Activated CD8-positive, alpha-beta T cell treated with anti-CD3 and anti-CD28 coated beads for 36 hours (primary cell): ENCODE measurements around the gene CYP2U1. TPM values are rescaled to one million over a fixed set of nuclear protein-coding genes. Genes with fewer than 3 reads are reported as not detected.
"Not testable (repeated sequence)": the region's sequence is repeated elsewhere in the genome, so short reads cannot be mapped to it uniquely, and the experiment has no call there.

Experiments
- ATAC-seq: fragments of 200-7000 bp; cut with Tn5 transposase; one replicate; pipeline ENCODE4 v1.10.0; 2021; ENCODE audit warnings: mild to moderate bottlenecking, moderate library complexity
- CTCF ChIA-PET: fragments of 350-600 bp; sonication (Branson Sonifier 250); formaldehyde crosslinking; loops from one replicate; lab custom pipeline; 2021; ENCODE audit warnings: antibody characterized with exemption; lab: Charles Lee
- POLR2A ChIA-PET: fragments of 350-600 bp; sonication (Branson Sonifier 250); formaldehyde crosslinking; loops from one replicate; lab custom pipeline; 2021; ENCODE audit warnings: antibody characterized with exemption; lab: Charles Lee
- DNase-seq: peaks from one replicate; pipeline ENCODE4 v3.0.0-alpha.2; 2020
- H3K27ac Mint-ChIP-seq: one replicate; pipeline ENCODE4 v1.8.0; 2021; ENCODE audit warnings: mild to moderate bottlenecking, mixed read lengths
- H3K27me3 Mint-ChIP-seq: one replicate; pipeline ENCODE4 v1.8.0; 2021; ENCODE audit warnings: mixed read lengths
- H3K36me3 Mint-ChIP-seq: one replicate; pipeline ENCODE4 v1.8.0; 2021; ENCODE audit warnings: low read depth, mixed read lengths
- H3K4me1 Mint-ChIP-seq: one replicate; pipeline ENCODE4 v1.8.0; 2021; ENCODE audit warnings: low read depth, mixed read lengths
- H3K4me3 Mint-ChIP-seq: one replicate; pipeline ENCODE4 v1.8.0; 2021; ENCODE audit warnings: mild to moderate bottlenecking, moderate library complexity, mixed read lengths
- H3K9me3 Mint-ChIP-seq: one replicate; pipeline ENCODE4 v1.8.0; 2021; ENCODE audit warnings: mixed read lengths
- CTCF ChIP-seq: fragments of 200-600 bp; IDR thresholded peaks from one replicate; pipeline ENCODE4 v1.8.0; 2022; ENCODE audit warnings: antibody characterized with exemption, mild to moderate bottlenecking
- intact Hi-C: fragments of 100-400 bp; cut with micrococcal nuclease; formaldehyde crosslinking; loops from one replicate; pipeline ENCODE4 v1.10.0; 2022
- total RNA-seq, 2 experiments: library from RNA; stranded (reverse); gene quantifications; one replicate each; pipeline ENCODE4 v1.2.3, GENCODE V29; 2021

Gene CYP2U1
- total RNA-seq, 2 experiments from 2014 or later, result 2.5 to 3.1 TPM

GRCh38 chr4:107917500-107917899, 13.8 kb upstream of the CYP2U1 start:
- ChIA-PET POLR2A (no interaction called here), CTCF (interaction anchor here (0.9 kb wide), 1 partner anchor 180 kb away, joined by 3 read pairs; no protein-coding TSS in a partner anchor)
- H3K27me3 Mint-ChIP-seq, result peaks cover 1% of the 10 kb centered on the region
- H3K36me3 Mint-ChIP-seq, result no peaks in the 10 kb centered on the region
- no peak overlapping the region for H3K27ac Mint-ChIP-seq
- no peaks in the 10 kb centered on the region for H3K4me1 Mint-ChIP-seq
- TF ChIP-seq CTCF, result no peak
- H3K9me3 Mint-ChIP-seq, result peaks cover 2% of the 10 kb centered on the region
- intact Hi-C loops, result no loop called here
- no peak overlapping the region for H3K4me3 Mint-ChIP-seq
- DNase-seq (no peak), ATAC-seq (no peak)

GRCh38 chr4:107922486-107923473, 8.6 kb upstream of the CYP2U1 start:
- H3K27ac Mint-ChIP-seq, result no peak overlapping the region
- ATAC-seq (no peak), DNase-seq (no peak)
- ChIA-PET CTCF (interaction anchor here (1.2 to 1.5 kb wide), 2 partner anchors 165 to 185 kb away, joined by 5 read pairs; no protein-coding TSS in a partner anchor), POLR2A (no interaction called here)
- no peak overlapping the region for H3K4me3 Mint-ChIP-seq
- no peak for TF ChIP-seq CTCF
- no peaks in the 10 kb centered on the region for H3K4me1 Mint-ChIP-seq
- intact Hi-C loops, result no loop called here
- H3K9me3 Mint-ChIP-seq, result peaks cover 2% of the 10 kb centered on the region
- H3K27me3 Mint-ChIP-seq, result peaks cover 5% of the 10 kb centered on the region
- no peaks in the 10 kb centered on the region for H3K36me3 Mint-ChIP-seq

GRCh38 chr4:107925713-107926112, 5.6 kb upstream of the CYP2U1 start:
- ATAC-seq, H3K27me3 Mint-ChIP-seq, H3K9me3 Mint-ChIP-seq, H3K27ac Mint-ChIP-seq, POLR2A ChIA-PET, H3K36me3 Mint-ChIP-seq, intact Hi-C loops, H3K4me3 Mint-ChIP-seq, CTCF ChIA-PET, H3K4me1 Mint-ChIP-seq, DNase-seq: not testable (repeated sequence)

GRCh38 chr4:107926875-107927274, 4.5 kb upstream of the CYP2U1 start:
- DNase-seq, H3K4me1 Mint-ChIP-seq, ATAC-seq, H3K4me3 Mint-ChIP-seq, H3K9me3 Mint-ChIP-seq, H3K27me3 Mint-ChIP-seq, POLR2A ChIA-PET, H3K36me3 Mint-ChIP-seq, intact Hi-C loops, H3K27ac Mint-ChIP-seq, CTCF ChIA-PET: not testable (repeated sequence)

GRCh38 chr4:107931775-107932321, 499 bp downstream of the CYP2U1 start:
- ATAC-seq, result peak; percentile 31
- no peaks in the 10 kb centered on the region for H3K27me3 Mint-ChIP-seq
- ChIA-PET POLR2A (interaction anchor here (0.8 kb wide), 1 partner anchor 346 kb away, joined by 3 read pairs; no protein-coding TSS in a partner anchor), CTCF (interaction anchor here (0.6 kb wide), 1 partner anchor 641 kb away, joined by 3 read pairs; no protein-coding TSS in a partner anchor)
- H3K4me3 Mint-ChIP-seq, result peak overlapping the region; percentile 80
- DNase-seq, result peak; percentile 56
- no peak for TF ChIP-seq CTCF
- intact Hi-C loops, result no loop called here
- no peaks in the 10 kb centered on the region for H3K9me3 Mint-ChIP-seq
- H3K27ac Mint-ChIP-seq, result peak overlapping the region; percentile 55
- peaks cover 25% of the 10 kb centered on the region for H3K4me1 Mint-ChIP-seq
- peaks cover 4% of the 10 kb centered on the region for H3K36me3 Mint-ChIP-seq
